ENCODE measurements around the gene MARK2. TPM values are rescaled to one million over a fixed set of nuclear protein-coding genes. Genes with fewer than 3 reads are reported as not detected.

MARK2 gene
- total RNA-seq, 1 donor: 16.4 TPM

GRCh38 chr11:63920126-63920938 lies 81.4 kb downstream of the MARK2 start:
- DNase-seq (ENCODE audit: low read depth): no peak
- no peak overlapping the region for H3K4me3 ChIP-seq (ENCODE audit: low read depth, low read length)
- no peak for TF ChIP-seq CTCF (IDR thresholded peaks at IDR 0.05; ENCODE audit: insufficient read depth, low read depth, low read length)

- no peak for DNase-seq (ENCODE audit: low read depth)
- TF ChIP-seq CTCF (IDR thresholded peaks at IDR 0.05; ENCODE audit: insufficient read depth, low read depth, low read length): peak; percentile 59
- no peak overlapping the region for H3K4me3 ChIP-seq (ENCODE audit: low read depth, low read length)
These were observed 82.1 kb downstream of the MARK2 start for GRCh38 chr11:63920939-63921417.

- no peak overlapping the region for H3K4me3 ChIP-seq (ENCODE audit: low read depth, low read length)
- no peak for TF ChIP-seq CTCF (IDR thresholded peaks at IDR 0.05; ENCODE audit: insufficient read depth, low read depth, low read length)
- DNase-seq (ENCODE audit: low read depth): no peak
These were observed 83.8 kb downstream of the MARK2 start for GRCh38 chr11:63922673-63923192.

- no peak for DNase-seq (ENCODE audit: low read depth)
- no peak for TF ChIP-seq CTCF (IDR thresholded peaks at IDR 0.05; ENCODE audit: insufficient read depth, low read depth, low read length)
- H3K4me3 ChIP-seq (ENCODE audit: low read depth, low read length): no peak overlapping the region
These were observed 84.4 kb downstream of the MARK2 start for GRCh38 chr11:63923319-63923718.

- no peak overlapping the region for H3K4me3 ChIP-seq (ENCODE audit: low read depth, low read length)
- TF ChIP-seq CTCF (IDR thresholded peaks at IDR 0.05; ENCODE audit: insufficient read depth, low read depth, low read length): no peak
- DNase-seq (ENCODE audit: low read depth): no peak
These were observed 90.7 kb downstream of the MARK2 start for GRCh38 chr11:63929616-63930015.

GRCh38 chr11:63931045-63931444 lies 92.1 kb downstream of the MARK2 start:
- peak; percentile 37 for DNase-seq (ENCODE audit: low read depth)
- no peak overlapping the region for H3K4me3 ChIP-seq (ENCODE audit: low read depth, low read length)
- no peak for TF ChIP-seq CTCF (IDR thresholded peaks at IDR 0.05; ENCODE audit: insufficient read depth, low read depth, low read length)

All from fibroblast of villous mesenchyme (primary cell).